Heart left ventricle (tissue), 16 donors: ENCODE results near the gene CMIP. TPM values are rescaled to one million over a fixed set of nuclear protein-coding genes. Genes with fewer than 3 reads are reported as not detected.

Experiments
- ATAC-seq, 4 donors: fragments of 200-7000 bp; cut with Tn5 transposase; one replicate each; pipeline ENCODE4 v1.9.1; 2020 to 2022; ENCODE audit warnings: moderate library complexity in 4 of 4, mild to moderate bottlenecking in 3 of 4, moderate number of reproducible peaks in 1 of 4
- DNase-seq, 5 donors: peaks; one replicate each; pipeline ENCODE4 v3.0.0-alpha.2; 2020
- H3K27ac ChIP-seq, 12 donors: fragments of 200-600 bp; sonication (generic) in 4 of 12; one replicate each; pipeline versions ENCODE4 v1.5.0 to v1.8.0; 2016 to 2022; ENCODE audit warnings: mild to moderate bottlenecking in 2 of 12
- H3K27me3 ChIP-seq, 9 donors: fragments of 200-600 bp; sonication (generic) in 2 of 9; one replicate each; pipeline versions ENCODE4 v1.5.1 to v1.8.0; 2016 to 2022; ENCODE audit warnings: mild to moderate bottlenecking in 3 of 9
- H3K36me3 ChIP-seq, 9 donors: fragments of 200-600 bp; sonication (generic) in 2 of 9; one replicate each; pipeline versions ENCODE4 v1.5.0 to v1.8.0; 2018 to 2022; ENCODE audit warnings: mild to moderate bottlenecking in 2 of 9
- H3K4me1 ChIP-seq, 12 donors: fragments of 200-600 bp; sonication (generic) in 4 of 12; one replicate each; pipeline versions ENCODE4 v1.5.0 to v1.8.0; 2016 to 2022; ENCODE audit warnings: mild to moderate bottlenecking in 3 of 12
- H3K4me3 ChIP-seq, 12 donors: fragments of 200-600 bp; sonication (generic) in 4 of 12; one replicate each; pipeline versions ENCODE4 v1.5.0 to v1.8.0; 2017 to 2022; ENCODE audit warnings: mild to moderate bottlenecking in 9 of 12, moderate library complexity in 4 of 12
- H3K9me3 ChIP-seq, 12 donors: fragments of 200-600 bp; sonication (generic) in 4 of 12; one replicate each; pipeline versions ENCODE4 v1.5.0 to v1.8.0; 2016 to 2022; ENCODE audit warnings: mild to moderate bottlenecking in 1 of 12
- POLR2A ChIP-seq, 2 donors: fragments of 450-650 bp; IDR thresholded peaks; one replicate each; pipeline ENCODE4 v1.6.1; 2017; ENCODE audit warnings: antibody characterized with exemption in 2 of 2, mild to moderate bottlenecking in 2 of 2, moderate library complexity in 2 of 2
- WGBS, 4 donors: extraction: QIAGEN DNeasy Blood & Tissue Kit in 2 of 4; methylation state at CpG; one replicate each; pipeline versions ENCODE4 v1.1.5 to v1.1.7; 2013 to 2018; 5-methylcytosine and 5-hydroxymethylcytosine counted together
- intact Hi-C, 10 donors: fragments of 100-400 bp; cut with DNase I; formaldehyde crosslinking; loops; one replicate each; pipeline versions ENCODE4 v1.11.1 to v1.14.2; 2022
- polyA plus RNA-seq, 2 donors: library from polyadenylated mRNA; stranded (reverse); fragments of 200-250 nt; gene quantifications; one replicate each; pipeline ENCODE4 v1.2.3, GENCODE V29; 2013
- total RNA-seq, 9 donors: library from RNA; depleted of rRNA in 2 of 9; stranded (reverse); fragments of >200 nt in 2 of 9; fragmentation: NEBNext Ultra II Directional in 3 of 9; extraction: Animal tissue kit (Norgen Biotek cat#: 25700) in 3 of 9; gene quantifications; one replicate each; pipeline versions ENCODE4 v1.1.0 to v1.2.4, GENCODE V29; 2016 to 2023
- TF ChIP-seq, protein P1 (sequence below), 12 donors: fragments of 200-600 bp; sonication (generic) in 4 of 12; IDR thresholded peaks; one replicate each; pipeline versions ENCODE4 v1.5.0 to v1.8.0; 2018 to 2022; ENCODE audit warnings: antibody characterized with exemption in 12 of 12, mild to moderate bottlenecking in 5 of 12
- donor health status: ischemic (EF 13 %, LVEDD 7.1; RV severe dilation, severe dysfunction).
- donor health status: healthy with polysubstance abuse.
- donor health status: DM: no; HTN: yes; CAD: no.
- donor health status: DM: no; HTN: no; CAD: no.
- donor health status: ischemic (EF 25% LVEDD 6.9; RV normal size, moderate dysfunction).
- donor health status: ischemic (EF 25% LVEDD 5.7; RV mildly dilated, moderate dysfunction).
- donor health status: healthy.
- donor health status: DM: yes; HTN: yes; CAD: no.
- donor health status: ischemic (EF 35%, LVEDD 5.7; RV mildly dilated, moderate dysfunction).
- donor health status: nonischemic (EF 11% LVEDD 7.7; RV severe dilation, severe dysfunction).
- donor health status: DM: yes; HTN: yes; CAD: no.
- donor health status: PGD.
- donor health status: ischemic (EF 29% LVEDD 5.4; RV normal size, mild dysfunction).
- donor health status: nonischemic (EF 23%, LVEDD 6.1; RV moderate dilation, normal function).

The CMIP gene
- total and polyA plus RNA-seq, 11 donors: 4.1 to 48.8 (median 10.6) TPM

GRCh38 chr16:81723098-81723723, 278.6 kb downstream of the CMIP start:
- DNase-seq (peak in 2 of 5 donors; percentile 34 to 51), ATAC-seq (peak; percentile 91 to 97 (median 94))
- peaks cover 0 to 8% (median 0%) of the 10 kb centered on the region in 9 donors for H3K27me3 ChIP-seq
- 35 to 45% (median 35%) methylated on average over 8 of the region's 8 CpGs for WGBS, 4 donors
- H3K4me3 ChIP-seq: no peak overlapping the region
- H3K27ac ChIP-seq: no peak overlapping the region
- intact Hi-C loops: loop anchor here (1.0 to 10.0 kb wide), 12 partner anchors 98 to 461 kb away; no protein-coding TSS in a partner anchor
- H3K9me3 ChIP-seq: peaks cover 0 to 9% (median 0%) of the 10 kb centered on the region in 12 donors
- TF ChIP-seq, protein P1, sequence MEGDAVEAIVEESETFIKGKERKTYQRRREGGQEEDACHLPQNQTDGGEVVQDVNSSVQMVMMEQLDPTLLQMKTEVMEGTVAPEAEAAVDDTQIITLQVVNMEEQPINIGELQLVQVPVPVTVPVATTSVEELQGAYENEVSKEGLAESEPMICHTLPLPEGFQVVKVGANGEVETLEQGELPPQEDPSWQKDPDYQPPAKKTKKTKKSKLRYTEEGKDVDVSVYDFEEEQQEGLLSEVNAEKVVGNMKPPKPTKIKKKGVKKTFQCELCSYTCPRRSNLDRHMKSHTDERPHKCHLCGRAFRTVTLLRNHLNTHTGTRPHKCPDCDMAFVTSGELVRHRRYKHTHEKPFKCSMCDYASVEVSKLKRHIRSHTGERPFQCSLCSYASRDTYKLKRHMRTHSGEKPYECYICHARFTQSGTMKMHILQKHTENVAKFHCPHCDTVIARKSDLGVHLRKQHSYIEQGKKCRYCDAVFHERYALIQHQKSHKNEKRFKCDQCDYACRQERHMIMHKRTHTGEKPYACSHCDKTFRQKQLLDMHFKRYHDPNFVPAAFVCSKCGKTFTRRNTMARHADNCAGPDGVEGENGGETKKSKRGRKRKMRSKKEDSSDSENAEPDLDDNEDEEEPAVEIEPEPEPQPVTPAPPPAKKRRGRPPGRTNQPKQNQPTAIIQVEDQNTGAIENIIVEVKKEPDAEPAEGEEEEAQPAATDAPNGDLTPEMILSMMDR (IDR thresholded peaks at IDR 0.05): peak; percentile 60 to 87 (median 75)
- no peak for TF ChIP-seq POLR2A (IDR thresholded peaks at IDR 0.05)
- peaks cover 0 to 8% (median 0%) of the 10 kb centered on the region in 12 donors for H3K4me1 ChIP-seq
- H3K36me3 ChIP-seq: no peaks in the 10 kb centered on the region

GRCh38 chr16:81728435-81728834, 283.8 kb downstream of the CMIP start:
- H3K4me3 ChIP-seq: no peak overlapping the region
- no peak for TF ChIP-seq POLR2A (IDR thresholded peaks at IDR 0.05)
- TF ChIP-seq, protein P1 (IDR thresholded peaks at IDR 0.05): no peak
- peaks cover 0 to 8% (median 0%) of the 10 kb centered on the region in 9 donors for H3K27me3 ChIP-seq
- H3K36me3 ChIP-seq: no peaks in the 10 kb centered on the region
- intact Hi-C loops: loop anchor here in 2 of 10 donors (5.0 to 10.0 kb wide), 2 partner anchors 364 to 366 kb away; no protein-coding TSS in a partner anchor
- no peak overlapping the region for H3K27ac ChIP-seq
- 57 to 81% (median 75%) methylated on average over 4 of the region's 4 CpGs for WGBS, 4 donors
- H3K4me1 ChIP-seq: peaks cover 0 to 16% (median 10%) of the 10 kb centered on the region in 12 donors
- no peaks in the 10 kb centered on the region for H3K9me3 ChIP-seq
- ATAC-seq (no peak), DNase-seq (no peak)

DNA sequence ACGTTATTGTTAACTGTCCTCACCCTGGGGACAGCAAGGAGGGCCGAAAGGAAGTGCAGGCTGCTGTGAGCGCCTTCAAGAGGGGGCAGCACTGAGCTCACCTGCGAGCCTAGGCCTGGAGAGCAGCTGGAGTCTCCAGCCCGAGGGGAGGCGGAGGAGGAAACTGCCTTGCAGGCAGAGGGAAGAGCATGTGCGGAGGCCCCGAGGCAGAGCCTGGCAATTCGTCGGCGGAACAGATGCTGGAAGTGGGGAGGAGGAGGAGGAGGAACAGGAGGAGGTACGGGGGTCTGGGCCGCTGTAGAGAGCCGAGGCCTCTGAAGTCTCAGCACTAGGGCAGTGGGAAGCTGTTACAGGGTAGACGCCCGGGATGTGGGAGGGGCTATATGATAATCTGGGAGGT, 284.8 kb downstream of the CMIP start:
- Histone ChIP-seq H3K27me3 (no peaks in the 10 kb centered on the region), H3K4me1 (peaks cover 0 to 16% (median 10%) of the 10 kb centered on the region in 12 donors), H3K36me3 (no peaks in the 10 kb centered on the region), H3K9me3 (no peaks in the 10 kb centered on the region), H3K4me3 (no peak overlapping the region), H3K27ac (no peak overlapping the region)
- intact Hi-C loops: loop anchor here in 2 of 10 donors (5.0 to 10.0 kb wide), 2 partner anchors 365 to 367 kb away; no protein-coding TSS in a partner anchor
- WGBS, 4 donors: 79 to 89% (median 83%) methylated on average over 16 of the region's 16 CpGs
- TF ChIP-seq POLR2A (IDR thresholded peaks at IDR 0.05): no peak
- ATAC-seq (no peak), DNase-seq (no peak)

DNA sequence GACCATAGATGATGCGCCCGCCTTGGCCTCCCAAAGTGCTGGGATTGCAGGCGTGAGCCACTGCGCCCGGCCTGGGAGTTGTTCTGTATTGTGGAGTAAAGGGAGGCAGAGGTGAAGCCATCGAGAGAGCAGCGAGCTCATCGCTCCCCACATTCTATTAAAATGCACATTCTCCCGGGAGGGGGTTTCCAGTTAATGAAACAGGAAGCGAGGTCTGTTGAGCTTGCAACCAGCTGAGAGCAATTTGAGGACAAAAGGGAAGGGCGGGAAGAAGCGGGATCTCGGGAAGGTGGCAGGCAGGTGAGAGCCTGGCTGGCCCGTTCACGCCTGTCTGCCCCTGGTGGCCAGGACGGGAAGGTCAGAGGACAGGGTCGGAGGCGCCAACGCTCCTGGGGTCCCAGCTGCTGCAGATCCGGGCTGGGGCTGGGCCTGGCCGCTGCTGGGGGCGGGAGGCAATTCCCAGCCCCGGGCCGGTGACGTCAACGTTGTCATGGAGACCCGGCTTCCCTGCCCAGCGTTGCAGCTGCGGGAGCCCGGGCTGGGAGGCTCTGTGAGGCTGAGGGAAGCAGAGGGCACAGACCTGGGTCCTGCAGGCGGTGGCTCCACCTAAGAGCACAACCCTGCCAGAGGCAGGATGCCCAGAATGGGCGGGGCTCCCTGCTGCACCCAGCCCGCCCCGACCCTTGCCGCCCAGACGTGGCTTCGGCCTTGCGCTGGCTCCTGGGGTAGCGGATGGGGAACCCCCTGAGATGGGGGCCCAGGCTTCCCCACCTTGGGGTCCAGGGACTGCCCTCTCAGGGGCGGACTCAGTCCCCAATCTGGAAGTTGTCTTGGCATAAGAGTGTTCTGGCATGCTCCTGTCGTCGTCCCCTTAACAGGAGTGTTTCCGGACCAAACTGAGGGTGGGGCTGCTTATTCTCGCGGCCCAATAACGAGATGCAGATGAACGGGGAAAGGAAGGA, 285.8 kb downstream of the CMIP start:
- peak; percentile 89 to 94 (median 89) for DNase-seq
- intact Hi-C loops: loop anchor here in 7 of 10 donors (5.0 to 10.0 kb wide), 4 partner anchors 526 to 726 kb away; partner anchors contain the start of genes ATMIN (in 4 of the 7), CENPN (in 4 of the 7) and CMC2 (in 4 of the 7)
- peak; percentile 90 to 97 (median 96) for ATAC-seq
- peak in 1 of 2 donors; percentile 27 for TF ChIP-seq POLR2A (IDR thresholded peaks at IDR 0.05)
- TF ChIP-seq, protein P1 (IDR thresholded peaks at IDR 0.05): peak; percentile 23 to 74 (median 54)
- Histone ChIP-seq H3K27me3 (no peaks in the 10 kb centered on the region), H3K36me3 (no peaks in the 10 kb centered on the region), H3K4me3 (peak overlapping the region in 11 of 12 donors; percentile 2 to 54 (median 44)), H3K27ac (peak overlapping the region in 10 of 12 donors; percentile 24 to 76 (median 62)), H3K4me1 (peaks cover 0 to 16% (median 10%) of the 10 kb centered on the region in 12 donors), H3K9me3 (no peaks in the 10 kb centered on the region)
- 13 to 24% (median 16%) methylated on average over 25 to 47 of the region's 47 CpGs for WGBS, 4 donors
